ENCODE results near the gene JSRP1.

JSRP1 gene

DNA sequence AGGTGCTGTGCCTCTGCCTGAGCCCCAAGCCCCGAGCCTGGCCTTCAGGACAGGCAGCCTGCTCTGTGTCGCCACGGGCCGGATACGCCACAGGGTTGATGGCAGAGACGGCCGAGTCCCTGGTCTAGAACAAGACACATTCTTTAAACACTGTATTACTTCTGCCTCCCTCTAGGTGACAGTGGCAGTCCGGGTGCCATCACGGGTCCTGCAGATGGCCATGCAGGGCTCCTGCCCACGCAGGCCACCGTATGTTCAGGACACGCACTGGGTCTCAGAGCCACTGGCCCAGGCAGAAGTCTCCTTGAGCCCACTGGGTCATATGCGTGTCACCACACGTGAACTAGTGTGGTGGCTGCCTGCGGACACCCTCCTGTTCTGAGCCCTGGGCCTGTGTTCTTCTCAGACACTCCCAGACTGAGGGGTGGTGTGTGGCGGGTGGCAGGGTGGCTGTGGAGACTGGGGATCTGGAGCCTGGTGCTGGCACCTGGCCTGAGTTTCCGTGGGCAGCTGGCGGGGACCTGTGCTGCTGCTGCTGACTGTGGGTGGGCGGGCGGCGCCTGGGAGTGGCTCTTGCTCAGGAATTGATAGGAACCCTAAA lies 24.5 kb downstream of the JSRP1 start:
- DNase-seq, result no peak

DNA sequence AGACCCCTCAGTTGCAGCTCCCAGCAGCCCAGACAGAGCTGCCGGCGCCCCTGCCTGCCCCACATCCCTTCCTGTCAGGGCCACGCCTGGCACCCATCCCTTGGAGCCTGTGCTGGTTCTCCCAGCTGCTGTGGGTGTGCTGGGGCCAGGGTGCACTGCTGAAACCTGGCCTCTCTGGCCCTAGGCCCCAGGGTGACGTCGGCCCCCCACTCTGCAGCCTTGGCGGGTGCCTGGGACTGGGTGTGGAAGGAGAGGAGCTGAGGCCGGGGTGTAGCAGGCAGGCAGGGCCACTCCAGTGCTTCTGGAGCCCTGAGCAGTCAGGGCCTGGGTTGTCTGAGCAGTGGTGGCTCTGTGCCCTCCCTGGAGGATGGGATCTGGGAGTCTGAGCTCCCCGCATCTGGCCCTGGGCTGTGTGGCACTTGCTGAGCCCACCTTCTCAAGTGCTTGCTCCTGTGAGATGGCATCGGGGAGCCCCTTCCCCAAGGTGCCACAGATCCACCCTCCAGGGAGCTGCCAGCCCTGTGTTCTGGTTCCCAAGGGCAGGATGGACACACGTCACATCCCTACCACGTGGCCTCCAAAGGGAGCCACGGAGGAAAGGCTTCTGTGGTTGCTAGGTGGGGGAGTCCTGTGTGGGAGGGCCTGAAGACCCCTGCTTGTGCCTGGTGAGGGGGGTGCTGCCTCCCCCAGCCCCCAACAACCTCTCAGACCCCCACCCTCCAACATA lies 25.2 kb downstream of the JSRP1 start:
- DNase-seq, result no peak

DNA sequence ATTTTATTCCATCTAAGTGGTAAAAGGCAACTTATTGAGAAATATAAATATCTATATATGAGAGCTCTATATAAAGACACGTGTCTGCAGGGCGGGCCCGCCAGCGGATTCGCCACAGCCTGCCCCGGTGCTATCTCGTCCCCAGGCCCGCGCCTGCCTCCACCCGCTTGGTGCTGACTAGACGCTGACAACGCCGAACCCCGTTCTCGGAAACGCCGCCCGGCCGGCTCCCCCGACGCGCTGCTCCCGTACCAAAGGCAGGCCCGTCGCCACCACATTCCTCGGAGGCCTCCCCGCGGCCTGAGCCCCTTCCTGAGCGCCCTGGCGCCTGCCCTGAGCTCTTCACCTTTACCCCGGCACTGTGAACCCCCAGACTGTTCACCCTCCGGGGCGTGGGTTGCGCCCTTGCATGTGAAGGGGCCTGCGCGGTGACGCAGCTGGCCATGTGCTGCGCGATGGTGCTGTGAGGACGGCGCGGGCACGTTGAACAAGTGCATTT lies 26.1 kb downstream of the JSRP1 start:
- no peak for DNase-seq

DNA sequence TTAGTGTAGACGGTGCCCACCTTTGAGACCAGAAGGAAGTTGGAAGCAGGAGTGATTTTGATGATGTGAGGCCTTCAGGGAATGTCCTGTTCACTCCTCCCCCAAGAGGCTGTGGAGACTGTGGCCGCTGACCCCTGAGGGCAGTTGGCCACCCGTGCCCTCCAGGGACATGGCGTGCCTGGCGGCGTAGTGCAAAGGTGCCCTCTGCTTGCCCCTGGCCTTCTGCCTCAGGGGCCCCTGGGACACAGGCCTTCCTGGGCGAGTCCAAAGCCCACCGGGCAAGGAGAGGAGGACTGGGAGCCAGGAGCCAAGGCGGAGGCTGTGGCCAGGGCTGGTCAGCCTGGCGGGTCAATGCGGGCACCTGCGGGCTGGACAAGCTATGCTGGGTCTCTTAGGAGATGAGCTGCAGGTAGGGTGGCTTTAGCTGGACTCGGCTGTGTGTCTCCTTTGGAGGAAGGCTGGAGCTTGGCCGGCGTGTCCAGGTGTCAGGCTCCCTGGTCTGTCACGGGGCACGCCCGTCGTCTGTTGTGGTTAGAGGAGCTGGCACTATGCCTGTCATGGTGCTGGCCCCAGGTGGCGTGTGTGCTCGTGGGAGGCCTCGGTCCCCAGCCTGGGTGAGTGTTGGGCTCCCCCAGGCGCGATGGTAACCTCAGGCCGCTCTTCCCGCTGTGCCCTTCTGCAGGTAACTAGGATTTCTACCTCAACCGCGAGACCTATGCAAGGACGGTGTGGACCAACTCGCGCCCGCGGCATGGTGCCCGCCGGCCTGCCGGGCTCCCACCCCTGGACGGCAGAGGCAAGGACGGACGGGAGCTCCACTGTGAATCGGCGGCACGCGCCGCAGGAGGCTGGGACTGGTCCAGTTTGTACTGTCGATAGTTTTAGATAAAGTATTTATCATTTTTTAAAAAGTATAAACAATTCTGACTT lies 26.8 kb downstream of the JSRP1 start:
- no peak for DNase-seq

DNA sequence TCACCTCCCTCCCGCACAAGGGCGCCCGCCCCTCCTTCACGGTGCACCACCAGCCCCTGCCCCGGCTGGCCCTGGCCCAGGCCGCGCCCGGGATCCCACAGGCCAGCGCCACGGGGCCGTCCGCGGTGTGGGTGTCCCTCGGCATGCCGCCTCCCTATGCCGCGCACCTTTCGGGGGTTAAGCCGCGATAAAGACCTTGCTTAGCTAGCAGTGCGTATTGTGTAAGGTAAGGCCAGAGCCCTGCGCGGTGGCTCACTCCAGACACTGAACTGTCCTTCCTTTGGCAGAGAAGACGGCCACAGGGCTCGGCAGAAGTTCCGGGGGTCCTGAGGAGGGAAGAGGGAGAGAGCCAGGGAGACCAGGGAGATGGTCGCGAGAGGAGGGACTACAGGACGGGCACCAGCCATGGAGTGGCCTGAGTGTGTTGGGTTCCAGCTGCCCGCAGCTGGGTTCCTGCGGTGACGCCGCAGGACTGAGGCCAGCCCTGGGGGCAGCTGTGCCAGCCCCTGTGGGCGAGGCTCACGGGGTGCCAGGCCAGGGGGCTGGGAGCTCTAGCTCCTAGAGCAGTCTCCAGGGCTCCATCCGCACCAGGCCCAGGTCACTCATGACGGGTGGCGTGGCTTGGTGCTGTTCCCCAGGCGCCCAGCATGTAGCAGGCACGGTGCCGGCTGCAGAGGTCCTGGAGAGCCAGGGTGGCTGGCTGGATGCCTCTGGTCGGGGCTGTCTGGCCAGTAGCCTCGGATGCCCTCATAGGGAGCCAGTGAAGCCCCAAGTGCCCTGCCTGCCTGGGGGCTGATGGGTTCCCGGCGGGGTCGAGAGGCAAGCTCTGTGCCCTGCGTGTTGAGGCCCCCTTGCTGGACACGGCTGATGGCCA lies 27.8 kb downstream of the JSRP1 start:
- no peak for DNase-seq

DNA sequence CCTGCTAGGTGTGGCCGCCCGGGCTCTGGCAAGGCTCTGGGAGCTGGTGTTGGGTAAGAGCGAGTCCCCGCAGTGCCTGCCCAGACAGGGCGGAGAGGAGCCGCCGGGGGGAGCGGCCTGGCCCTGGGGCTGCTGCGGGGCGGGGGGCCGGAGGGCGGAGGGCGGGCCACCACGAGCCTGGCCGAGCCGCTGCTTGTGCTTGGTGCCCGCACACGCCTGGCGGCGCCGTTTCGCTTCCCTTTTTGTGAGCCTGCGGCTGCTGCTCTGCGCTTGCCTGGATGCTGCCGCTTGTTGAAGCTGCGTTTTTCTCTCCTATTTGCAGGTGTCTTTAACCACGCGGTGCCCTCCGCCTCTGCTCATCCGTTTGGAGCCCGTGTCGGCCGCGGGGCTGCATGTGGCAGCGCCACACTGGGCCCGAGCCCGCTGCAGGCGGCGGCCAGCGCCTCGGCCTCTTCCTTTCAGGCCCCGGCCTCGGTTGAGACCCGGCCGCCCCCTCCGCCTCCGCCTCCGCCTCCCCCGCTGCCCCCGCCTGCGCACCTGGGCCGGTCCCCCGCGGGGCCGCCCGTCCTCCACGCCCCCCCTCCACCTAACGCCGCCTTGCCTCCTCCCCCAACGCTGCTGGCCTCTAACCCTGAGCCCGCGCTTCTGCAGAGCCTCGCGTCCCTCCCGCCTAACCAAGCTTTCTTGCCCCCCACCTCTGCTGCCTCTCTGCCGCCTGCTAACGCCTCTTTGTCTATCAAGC lies 28.6 kb downstream of the JSRP1 start:
- no peak for DNase-seq

DNA sequence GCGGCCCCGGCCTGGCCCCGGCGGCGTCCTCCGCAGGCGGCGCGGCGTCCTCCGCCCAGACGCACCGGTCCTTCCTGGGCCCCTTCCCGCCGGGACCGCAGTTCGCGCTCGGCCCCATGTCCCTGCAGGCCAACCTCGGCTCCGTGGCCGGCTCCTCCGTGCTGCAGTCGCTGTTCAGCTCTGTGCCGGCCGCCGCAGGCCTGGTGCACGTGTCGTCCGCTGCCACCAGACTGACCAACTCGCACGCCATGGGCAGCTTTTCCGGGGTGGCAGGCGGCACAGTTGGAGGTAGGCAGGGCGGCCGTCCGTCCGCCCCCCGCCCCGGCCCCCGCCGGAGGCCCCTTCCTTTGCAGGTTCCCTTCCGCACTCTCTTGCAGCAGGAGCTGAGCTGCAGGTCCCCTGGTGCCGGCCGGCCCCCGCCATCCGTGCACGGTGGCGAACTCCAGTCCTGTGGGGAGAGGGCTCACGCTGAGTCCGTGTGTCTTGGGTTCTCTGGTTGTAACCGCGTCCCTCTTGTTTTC lies 29.3 kb downstream of the JSRP1 start:
- DNase-seq, result no peak

DNA sequence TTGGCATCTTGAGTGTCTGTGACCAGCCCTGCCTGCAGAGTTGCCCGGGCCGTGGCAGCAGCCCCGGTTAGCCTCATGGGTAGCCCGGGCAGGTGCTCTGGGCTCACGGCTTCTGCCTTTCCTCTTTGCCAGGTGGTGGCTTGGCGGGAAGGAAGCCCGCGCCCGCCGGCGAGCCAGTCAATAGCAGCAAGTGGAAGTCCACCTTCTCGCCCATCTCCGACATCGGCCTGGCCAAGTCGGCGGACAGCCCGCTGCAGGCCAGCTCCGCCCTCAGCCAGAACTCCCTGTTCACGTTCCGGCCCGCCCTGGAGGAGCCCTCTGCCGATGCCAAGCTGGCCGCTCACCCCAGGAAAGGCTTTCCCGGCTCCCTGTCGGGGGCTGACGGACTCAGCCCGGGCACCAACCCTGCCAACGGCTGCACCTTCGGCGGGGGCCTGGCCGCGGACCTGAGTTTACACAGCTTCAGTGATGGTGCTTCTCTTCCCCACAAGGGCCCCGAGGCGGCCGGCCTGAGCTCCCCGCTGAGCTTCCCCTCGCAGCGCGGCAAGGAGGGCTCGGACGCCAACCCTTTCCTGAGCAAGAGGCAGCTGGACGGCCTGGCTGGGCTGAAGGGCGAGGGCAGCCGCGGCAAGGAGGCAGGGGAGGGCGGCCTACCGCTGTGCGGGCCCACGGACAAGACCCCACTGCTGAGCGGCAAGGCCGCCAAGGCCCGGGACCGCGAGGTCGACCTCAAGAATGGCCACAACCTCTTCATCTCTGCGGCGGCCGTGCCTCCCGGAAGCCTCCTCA lies 30.0 kb downstream of the JSRP1 start:
- DNase-seq, result no peak

DNA sequence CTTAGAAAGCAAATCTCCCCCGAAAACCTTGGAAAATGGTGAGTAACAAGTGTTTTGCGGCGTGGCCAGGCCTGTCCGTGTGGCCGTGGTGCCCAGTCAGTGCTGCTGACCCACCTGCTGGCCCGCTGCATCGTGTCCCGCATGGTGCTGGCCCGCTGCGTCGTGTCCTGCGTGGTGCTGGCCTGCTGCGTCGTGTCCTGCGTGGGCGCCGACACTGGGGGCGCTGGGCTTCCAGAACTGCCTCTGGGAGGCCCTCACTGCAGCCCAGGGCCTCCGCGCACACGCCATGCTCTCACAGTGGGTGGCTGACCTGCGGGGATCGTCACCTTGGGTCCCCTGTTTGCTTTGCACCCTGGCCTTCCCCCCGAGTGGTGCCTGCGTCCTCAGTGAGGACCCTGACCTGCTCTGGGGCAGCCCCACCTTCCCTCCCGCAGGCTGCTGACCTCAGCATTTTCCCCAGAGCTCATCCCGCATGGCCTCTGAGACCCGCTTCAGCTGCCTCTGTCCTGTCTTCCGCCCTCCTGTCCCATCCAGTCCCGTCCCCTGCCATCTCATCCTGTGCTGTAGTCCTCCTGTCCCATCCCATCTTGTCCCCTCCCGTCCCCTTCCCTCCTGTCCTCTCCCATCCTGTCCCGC lies 30.7 kb downstream of the JSRP1 start:
- no peak for DNase-seq

DNA sequence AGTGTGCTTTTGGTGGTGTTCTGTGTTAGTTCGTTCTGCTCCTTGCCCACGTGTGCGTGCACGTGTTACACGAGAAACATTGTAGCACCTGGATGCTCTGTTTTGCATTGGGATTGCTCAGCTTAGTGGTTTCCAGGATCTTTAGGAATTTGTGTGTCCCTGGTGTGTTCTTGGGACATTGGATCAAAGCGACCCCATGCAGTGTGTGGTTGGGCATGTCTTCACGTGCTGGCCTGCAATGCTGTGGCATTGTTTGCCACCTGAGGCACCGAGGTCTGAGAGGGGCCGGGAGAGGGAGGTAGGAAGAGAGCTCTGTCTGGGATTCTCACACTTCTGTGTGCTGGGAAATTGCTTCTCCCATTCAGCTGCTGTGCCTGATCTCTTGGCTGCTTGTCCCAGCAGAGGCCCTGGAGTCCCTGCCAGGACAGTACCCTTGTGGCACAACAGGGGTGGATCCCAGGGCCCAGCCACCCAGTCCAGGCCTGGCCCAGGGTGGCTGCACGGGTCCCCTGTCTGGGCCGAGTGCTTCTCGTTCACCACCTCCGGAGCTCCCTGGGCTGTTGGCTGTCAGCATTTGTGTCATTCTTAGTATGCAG lies 31.4 kb downstream of the JSRP1 start:
- no peak for DNase-seq

DNA sequence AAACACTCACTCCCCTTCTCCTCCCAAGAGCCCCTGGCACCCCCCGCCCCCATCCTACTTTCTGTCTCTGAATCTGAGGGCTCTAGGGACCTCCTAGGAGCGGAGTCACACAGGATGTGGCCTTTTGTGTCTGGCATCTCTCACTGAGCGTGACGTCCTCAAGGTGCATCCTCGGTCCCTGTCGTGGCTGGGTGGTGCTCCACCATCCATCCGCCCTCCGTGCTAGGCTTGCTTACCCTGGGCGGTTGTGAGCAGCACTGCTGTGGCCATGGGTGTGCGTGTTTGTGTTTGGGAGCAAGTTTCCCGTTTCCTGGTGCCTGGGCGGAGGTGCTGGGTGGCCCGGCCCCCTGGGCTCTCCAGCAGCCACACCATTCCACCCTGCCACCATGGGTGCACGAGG lies 32.3 kb downstream of the JSRP1 start:
- DNase-seq, result no peak

DNA sequence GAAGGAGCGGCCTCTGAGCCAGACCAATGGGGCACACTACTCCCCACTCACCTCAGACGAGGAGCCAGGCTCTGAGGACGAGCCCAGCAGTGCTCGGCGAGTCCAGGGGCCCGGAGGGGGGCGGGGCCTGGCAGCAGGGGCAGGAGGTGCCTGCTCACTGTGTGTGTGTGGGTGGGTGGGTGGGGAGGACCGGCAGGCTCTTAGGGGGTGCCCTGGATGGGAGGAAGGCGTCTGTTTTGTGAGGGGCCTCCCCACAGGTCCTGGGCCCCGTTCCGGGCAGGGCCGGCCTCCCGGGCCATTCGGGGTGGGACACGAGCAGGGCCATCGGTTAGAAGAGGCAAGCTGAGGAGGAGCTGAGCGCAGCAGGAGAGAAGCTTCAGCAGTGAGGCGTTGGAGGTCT lies 32.8 kb downstream of the JSRP1 start:
- no peak for DNase-seq

DNA sequence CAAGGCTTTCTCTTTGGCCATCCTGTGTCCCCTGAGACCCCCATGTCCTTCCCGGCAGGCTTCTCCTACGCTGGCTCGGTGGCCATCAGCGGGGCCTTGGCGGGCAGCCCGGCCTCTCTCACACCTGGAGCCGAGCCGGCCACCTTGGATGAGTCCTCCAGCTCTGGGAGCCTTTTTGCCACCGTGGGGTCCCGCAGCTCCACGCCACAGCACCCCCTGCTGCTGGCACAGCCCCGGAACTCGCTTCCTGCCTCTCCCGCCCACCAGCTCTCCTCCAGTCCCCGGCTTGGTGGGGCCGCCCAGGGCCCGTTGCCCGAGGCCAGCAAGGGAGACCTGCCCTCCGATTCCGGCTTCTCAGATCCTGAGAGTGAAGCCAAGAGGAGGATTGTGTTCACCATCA lies 34.3 kb downstream of the JSRP1 start:
- DNase-seq, result no peak

DNA sequence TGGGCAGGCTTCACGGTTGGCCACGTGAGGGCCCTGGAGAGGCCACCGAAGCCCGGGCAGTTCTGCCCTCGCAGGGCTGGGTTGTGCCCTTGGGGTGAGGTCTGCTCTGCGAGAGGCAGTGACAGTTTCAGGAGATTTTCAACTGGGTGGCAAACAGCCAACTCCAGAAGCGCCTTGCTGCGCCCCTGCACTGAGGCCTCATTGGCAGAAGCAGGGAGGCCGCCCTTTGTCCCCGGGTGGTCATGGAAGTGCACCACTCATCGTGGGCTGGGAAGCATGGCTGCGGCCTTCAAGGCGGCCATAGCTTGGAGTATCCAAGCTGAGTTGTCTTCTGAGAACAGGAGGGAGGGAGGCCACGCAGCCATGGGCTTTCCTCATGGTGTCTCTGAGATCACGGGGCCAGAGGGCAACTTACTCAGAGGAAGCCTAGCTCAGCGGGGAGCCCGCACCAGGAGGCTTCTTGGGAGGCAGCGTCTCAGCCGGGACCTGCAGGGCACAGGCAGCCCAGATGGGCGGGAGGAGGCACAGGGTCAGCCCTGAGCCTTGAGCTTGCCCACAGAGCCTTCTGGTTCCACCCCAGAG lies 34.9 kb downstream of the JSRP1 start:
- DNase-seq, result no peak

DNA sequence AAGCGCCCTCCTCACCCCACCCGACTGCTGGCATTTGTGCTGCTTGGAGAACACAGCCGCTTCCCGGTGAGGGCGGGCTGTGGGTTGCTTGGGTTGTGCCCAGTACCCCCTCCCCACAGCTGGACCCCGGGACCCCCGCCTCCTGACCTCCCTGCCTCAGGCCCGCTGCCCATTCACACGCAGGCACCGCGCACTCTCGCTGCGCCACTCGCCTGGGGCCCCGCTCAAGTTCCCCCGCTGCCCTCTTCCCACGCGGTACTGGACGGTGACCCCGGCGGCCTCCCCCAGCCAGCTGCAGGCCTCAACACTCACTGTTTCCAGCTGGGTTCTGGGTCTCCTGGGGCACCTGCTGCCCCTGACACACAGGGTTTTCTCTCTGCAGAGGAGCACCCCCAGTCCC lies 36.5 kb downstream of the JSRP1 start:
- no peak for DNase-seq

DNA sequence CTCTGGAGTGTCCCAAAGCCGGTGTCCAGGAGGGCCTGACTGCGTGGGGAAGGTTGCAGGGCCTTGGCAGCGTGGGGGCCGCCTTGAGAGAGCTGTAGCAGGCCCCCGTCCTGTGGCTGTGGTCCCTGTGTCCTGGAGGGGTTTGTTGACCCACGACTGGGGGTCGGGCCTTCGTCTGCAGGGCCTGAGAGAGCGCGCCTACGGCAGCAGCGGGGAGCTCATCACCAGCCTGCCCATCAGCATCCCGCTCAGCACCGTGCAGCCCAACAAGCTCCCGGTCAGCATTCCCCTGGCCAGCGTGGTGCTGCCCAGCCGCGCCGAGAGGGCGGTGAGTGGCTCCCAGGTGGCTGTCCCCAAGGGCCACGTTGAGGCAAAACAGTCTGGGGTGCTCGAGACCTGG lies 38.6 kb downstream of the JSRP1 start:
- DNase-seq, result no peak

DNA sequence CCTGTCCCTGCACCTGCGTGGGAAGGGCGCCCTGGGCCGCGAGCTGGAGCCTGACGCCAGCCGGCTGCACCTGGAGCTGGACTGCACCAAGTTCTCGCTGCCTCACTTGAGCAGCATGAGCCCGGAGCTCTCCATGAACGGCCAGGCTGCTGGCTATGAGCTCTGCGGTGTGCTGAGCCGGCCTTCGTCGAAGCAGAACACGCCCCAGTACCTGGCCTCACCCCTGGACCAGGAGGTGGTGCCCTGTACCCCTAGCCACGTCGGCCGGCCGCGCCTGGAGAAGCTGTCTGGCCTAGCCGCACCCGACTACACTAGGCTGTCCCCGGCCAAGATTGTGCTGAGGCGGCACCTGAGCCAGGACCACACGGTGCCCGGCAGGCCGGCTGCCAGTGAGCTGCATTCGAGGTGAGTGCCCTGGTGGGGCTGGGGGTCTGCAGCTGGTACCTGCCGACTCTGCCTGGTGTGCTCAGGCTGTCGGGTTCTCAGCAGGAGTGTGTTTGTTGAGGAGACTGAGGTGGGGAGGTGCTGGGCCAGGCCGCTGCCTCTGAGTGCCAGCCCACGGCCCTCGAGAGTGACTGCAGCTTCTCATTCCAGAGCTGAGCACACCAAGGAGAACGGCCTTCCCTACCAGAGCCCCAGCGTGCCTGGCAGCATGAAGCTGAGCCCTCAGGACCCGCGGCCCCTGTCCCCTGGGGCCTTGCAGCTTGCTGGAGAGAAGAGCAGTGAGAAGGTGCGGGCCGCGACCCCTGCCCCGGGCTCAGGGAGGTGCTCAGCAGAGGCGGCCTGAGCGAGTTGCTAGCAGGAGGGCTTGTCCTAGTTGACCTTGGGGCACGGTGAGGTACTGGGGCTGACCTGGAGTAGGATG lies 39.6 kb downstream of the JSRP1 start:
- no peak for DNase-seq

DNA sequence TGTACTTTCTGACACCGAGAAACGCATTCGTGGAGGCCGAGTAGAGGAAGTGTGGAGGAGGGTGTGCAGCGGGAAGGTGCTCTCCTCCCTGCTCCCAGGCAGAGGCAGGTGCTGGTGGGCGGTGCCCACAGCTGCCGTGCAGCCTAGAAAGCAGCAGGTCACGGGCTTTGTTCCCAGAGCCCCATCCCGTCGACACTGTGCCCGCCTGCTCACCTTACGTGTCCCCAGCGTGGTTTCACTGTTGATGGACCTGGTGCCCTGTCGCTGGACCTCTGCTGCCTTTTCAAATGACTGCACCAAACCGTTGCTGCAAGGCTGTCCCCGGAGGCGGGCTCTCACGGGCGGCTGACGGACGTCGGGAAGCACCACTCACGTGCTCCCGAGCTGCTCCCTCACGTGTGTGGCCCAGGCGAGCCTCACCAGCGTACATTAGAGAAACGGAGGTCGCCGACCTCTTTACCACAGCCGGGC lies 40.9 kb downstream of the JSRP1 start:
- DNase-seq, result peak; percentile 76

Measured in activated effector memory CD4-positive, alpha-beta T cell treated with anti-CD3 and anti-CD28 coated beads, Interleukin-2, amount 50 U/mL, for 16 hours (primary cell).